Stomach (tissue), 4 donors: ENCODE measurements around the gene RPL22.

Experiments used
- POLR2A ChIP-seq, 4 donors: fragments of 450-650 bp; IDR thresholded peaks; one replicate each; pipeline ENCODE4 v1.6.1; 2016; ENCODE audit warnings: antibody characterized with exemption in 4 of 4, control low read depth in 2 of 4, mild to moderate bottlenecking in 1 of 4, moderate library complexity in 1 of 4
- POLR2AphosphoS5 ChIP-seq, 3 donors: sonication (generic); formaldehyde crosslinking; IDR thresholded peaks; one replicate each; pipeline ENCODE4 v1.6.1; 2016; ENCODE audit warnings: antibody characterized with exemption in 3 of 3
- TF ChIP-seq, protein P1 (sequence below), 7 experiments: fragments of 450-650 bp in 4 of 7; fragments of 200-600 bp in 3 of 7; sonication (generic) in 3 of 7; IDR thresholded peaks; one replicate each; pipeline ENCODE4 v1.5.1; 2016 to 2019; ENCODE audit warnings: antibody characterized with exemption in 7 of 7, control low read depth in 2 of 7, mild to moderate bottlenecking in 1 of 7

DNA sequence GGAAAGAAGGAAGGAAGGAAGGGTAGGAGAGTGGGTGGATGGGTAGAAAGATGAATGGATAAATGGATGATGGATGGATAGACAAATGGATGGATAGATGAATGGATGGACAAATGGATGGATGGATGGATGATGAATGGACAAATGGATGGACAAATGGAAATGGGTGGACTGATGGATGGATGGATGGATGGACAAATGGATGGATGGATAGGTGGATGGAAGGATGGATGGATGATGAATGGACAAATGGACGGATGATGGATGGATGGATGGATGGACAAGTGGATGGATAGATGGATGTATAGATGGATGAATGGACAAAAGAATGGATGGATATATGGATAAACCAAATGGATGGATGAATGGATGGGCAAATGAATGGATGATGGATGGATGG, 49.8 kb downstream of the RPL22 start:
- TF ChIP-seq, protein P1, sequence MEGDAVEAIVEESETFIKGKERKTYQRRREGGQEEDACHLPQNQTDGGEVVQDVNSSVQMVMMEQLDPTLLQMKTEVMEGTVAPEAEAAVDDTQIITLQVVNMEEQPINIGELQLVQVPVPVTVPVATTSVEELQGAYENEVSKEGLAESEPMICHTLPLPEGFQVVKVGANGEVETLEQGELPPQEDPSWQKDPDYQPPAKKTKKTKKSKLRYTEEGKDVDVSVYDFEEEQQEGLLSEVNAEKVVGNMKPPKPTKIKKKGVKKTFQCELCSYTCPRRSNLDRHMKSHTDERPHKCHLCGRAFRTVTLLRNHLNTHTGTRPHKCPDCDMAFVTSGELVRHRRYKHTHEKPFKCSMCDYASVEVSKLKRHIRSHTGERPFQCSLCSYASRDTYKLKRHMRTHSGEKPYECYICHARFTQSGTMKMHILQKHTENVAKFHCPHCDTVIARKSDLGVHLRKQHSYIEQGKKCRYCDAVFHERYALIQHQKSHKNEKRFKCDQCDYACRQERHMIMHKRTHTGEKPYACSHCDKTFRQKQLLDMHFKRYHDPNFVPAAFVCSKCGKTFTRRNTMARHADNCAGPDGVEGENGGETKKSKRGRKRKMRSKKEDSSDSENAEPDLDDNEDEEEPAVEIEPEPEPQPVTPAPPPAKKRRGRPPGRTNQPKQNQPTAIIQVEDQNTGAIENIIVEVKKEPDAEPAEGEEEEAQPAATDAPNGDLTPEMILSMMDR (IDR thresholded peaks at IDR 0.05): no peak
- no peak for TF ChIP-seq POLR2AphosphoS5 (IDR thresholded peaks at IDR 0.05)
- TF ChIP-seq POLR2A (IDR thresholded peaks at IDR 0.05): no peak
